ENCODE data around the gene NTHL1. TPM values are rescaled to one million over a fixed set of nuclear protein-coding genes. Genes with fewer than 3 reads are reported as not detected.

Gene NTHL1
- total RNA-seq, 1 donor from 2014 or later: 28.5 TPM

DNA sequence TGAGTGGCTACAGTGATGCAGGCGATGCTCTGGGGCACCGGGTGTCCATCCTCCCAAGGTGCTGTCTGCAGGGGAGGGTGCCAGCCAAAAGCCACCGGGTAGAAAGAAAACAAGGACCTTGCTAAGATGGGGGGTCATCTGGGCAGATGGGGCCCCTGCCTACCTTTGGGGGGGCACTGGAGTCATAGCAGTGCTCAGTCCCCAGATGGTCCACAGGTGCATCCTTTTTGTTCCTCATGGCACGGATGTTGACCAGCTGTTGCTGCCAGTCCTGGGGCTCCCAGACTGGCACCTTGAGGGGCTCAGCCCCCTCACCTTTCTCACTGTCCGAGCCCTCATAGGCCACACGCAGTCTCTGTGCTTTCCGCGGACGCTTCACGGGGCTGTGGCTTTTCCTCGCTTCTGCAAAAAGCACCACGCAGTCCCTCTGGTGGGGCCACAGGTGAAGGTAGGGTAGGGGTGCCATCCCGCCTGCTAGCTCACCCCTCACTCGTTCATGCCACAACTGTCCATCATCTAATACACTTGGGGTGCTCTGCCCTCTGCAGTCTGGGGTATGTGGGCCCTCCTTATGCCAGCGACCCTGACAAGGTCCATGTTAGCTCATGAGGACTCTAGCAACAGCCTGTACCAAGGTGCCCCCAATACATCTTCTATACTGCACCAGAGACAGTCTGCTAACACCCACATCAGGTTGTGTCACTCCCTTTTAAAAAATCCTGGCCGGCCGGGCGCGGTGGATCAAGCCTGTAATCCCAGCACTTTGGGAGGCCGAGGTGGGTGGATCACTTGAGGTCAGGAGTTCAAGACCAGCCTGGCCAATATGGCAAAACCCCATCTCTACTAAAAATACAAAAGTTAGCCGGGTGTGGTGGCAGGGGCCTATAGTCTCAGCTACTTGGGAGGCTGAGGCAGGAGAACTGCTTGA is 1.4 kb downstream of the NTHL1 start:
- peaks cover 60% of the 10 kb centered on the region for H3K4me1 ChIP-seq
- H3K27me3 ChIP-seq: no peaks in the 10 kb centered on the region
- DNase-seq (ENCODE audit: extremely low spot score in 2 of 2): no peak
- intact Hi-C loops (cut with DNase I): loop anchor here (10.0 kb wide), 1 partner anchor 891 kb away; the partner anchor contains the start of gene CACNA1H
- no peaks in the 10 kb centered on the region for H3K9me3 ChIP-seq
- H3K36me3 ChIP-seq: peaks cover 0 to 17% of the 10 kb centered on the region in 2 donors
- peak overlapping the region; percentile 80 for H3K27ac ChIP-seq
- TF ChIP-seq POLR2AphosphoS5 (IDR thresholded peaks at IDR 0.05; ENCODE audit: insufficient read depth in 1 of 2, low read depth in 1 of 2) (no peak), POLR2A (IDR thresholded peaks at IDR 0.05) (no peak)
- TF ChIP-seq, protein P1, sequence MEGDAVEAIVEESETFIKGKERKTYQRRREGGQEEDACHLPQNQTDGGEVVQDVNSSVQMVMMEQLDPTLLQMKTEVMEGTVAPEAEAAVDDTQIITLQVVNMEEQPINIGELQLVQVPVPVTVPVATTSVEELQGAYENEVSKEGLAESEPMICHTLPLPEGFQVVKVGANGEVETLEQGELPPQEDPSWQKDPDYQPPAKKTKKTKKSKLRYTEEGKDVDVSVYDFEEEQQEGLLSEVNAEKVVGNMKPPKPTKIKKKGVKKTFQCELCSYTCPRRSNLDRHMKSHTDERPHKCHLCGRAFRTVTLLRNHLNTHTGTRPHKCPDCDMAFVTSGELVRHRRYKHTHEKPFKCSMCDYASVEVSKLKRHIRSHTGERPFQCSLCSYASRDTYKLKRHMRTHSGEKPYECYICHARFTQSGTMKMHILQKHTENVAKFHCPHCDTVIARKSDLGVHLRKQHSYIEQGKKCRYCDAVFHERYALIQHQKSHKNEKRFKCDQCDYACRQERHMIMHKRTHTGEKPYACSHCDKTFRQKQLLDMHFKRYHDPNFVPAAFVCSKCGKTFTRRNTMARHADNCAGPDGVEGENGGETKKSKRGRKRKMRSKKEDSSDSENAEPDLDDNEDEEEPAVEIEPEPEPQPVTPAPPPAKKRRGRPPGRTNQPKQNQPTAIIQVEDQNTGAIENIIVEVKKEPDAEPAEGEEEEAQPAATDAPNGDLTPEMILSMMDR (IDR thresholded peaks at IDR 0.05): no peak
- peak overlapping the region; percentile 88 to 91 for H3K4me3 ChIP-seq

DNA sequence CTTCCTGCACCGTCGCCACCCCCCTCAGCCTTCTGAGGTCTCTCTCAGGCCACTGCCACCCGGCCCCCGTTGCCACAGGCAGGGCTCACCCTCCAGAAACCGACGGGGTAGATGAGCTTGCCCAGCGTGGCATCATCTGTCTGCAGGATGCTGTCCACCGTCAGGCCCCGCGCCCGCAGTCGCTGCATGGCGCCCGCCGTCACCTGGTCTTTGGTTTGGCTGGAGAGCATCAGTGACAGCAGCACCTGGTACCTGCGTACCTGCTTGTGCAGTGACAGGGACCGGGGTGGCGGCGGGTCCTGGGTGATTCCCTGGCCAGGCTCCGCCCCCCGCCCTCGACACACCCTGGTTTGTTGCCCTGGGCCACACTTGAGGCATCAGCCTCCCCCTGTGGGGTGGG is 3.1 kb downstream of the NTHL1 start:
- Histone ChIP-seq H3K4me3 (no peak overlapping the region), H3K36me3 (peaks cover 0 to 8% of the 10 kb centered on the region in 2 donors), H3K4me1 (peaks cover 72% of the 10 kb centered on the region), H3K9me3 (no peaks in the 10 kb centered on the region), H3K27ac (no peak overlapping the region), H3K27me3 (no peaks in the 10 kb centered on the region)
- intact Hi-C loops (cut with DNase I): loop anchor here (10.0 kb wide), 1 partner anchor 890 kb away; the partner anchor contains the start of gene CACNA1H
- no peak for DNase-seq (ENCODE audit: extremely low spot score in 2 of 2)
- TF ChIP-seq POLR2AphosphoS5 (IDR thresholded peaks at IDR 0.05; ENCODE audit: insufficient read depth in 1 of 2, low read depth in 1 of 2): no peak
- TF ChIP-seq, protein P1 (IDR thresholded peaks at IDR 0.05): no peak

DNA sequence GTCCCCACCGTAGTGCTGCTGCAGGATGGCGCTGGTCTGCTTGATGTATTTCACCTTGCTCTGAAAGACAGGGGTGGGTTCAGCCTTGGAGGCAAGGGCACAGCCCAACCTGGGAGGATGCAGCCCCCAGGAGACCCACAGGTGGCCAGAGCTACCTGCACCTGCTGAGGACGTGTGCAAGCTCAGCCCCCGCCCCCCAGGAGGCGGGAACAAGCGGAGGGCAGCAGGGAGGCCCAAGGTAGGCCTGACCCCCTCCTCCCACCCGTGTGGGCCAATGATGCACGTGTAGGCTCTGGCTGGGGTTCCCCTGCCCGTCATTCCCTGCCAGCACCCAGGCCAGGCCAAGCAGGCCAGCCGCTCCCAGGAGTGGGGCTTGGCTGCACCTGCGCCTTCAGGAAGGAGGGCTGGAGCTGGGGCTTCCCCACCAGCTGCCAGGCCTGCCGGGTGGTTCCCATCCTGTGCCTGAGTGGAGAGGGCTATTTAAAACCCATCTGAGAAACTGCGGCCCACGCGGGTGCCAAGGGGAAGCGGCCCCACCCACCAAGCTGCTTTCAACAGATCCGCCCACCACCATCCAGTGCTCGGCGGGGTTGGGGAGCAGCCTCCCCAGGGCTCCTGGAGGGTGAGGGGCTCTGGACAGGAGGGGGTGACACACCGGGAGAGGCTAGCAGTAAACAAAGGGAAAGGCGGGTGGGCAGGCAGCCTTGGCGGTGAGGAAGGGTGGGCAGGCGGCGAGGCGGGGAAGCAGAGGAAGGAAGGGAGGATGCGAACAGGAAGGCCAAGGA is 3.8 kb downstream of the NTHL1 start:
- no peaks in the 10 kb centered on the region for H3K27me3 ChIP-seq
- H3K4me3 ChIP-seq: no peak overlapping the region
- H3K36me3 ChIP-seq: peaks cover 0 to 8% of the 10 kb centered on the region in 2 donors
- H3K9me3 ChIP-seq: no peaks in the 10 kb centered on the region
- TF ChIP-seq POLR2A (IDR thresholded peaks at IDR 0.05): no peak
- TF ChIP-seq, protein P1 (IDR thresholded peaks at IDR 0.05): no peak
- peaks cover 72% of the 10 kb centered on the region for H3K4me1 ChIP-seq
- peak overlapping the region; percentile 91 for H3K27ac ChIP-seq
- intact Hi-C loops (cut with DNase I): loop anchor here (10.0 kb wide), 1 partner anchor 889 kb away; the partner anchor contains the start of gene CACNA1H
- DNase-seq (ENCODE audit: extremely low spot score in 2 of 2): no peak

DNA sequence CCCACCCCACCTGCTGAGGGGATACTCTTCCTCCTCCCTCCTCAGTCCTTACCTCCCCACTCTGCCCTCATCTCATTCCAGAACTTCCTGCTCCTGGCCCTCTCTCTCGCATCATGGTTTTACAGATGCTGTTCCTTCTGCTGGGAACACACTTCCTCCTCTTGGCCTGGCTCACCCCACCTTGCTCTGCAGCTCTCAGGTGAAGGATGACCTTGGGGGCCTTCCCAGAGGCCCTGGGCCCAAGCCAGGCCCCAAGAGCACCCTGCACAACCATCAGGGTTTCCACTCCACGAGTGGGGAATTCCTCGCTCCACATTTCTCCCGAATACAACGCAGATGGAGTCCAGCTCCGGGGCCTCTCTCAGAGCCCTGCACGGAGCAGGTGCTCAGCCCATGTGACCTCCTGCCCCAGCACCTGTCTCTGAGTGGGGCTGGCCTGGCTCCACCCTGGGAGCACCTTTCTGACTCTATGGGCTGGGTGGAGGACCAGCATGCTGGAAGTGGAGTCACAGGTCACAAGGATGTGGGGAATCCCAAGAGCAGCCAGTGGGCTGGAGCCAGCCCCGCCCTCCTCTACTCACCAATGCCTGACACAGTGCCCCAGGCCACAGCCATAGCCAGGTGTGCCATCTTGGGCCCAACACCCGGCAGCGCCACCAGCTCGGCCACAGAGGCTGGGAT is 4.5 kb downstream of the NTHL1 start:
- Histone ChIP-seq H3K27ac (peak overlapping the region; percentile 91), H3K4me3 (no peak overlapping the region), H3K4me1 (peaks cover 73% of the 10 kb centered on the region), H3K36me3 (peaks cover 0 to 8% of the 10 kb centered on the region in 2 donors), H3K9me3 (no peaks in the 10 kb centered on the region), H3K27me3 (no peaks in the 10 kb centered on the region)
- intact Hi-C loops (cut with DNase I): loop anchor here (10.0 kb wide), 1 partner anchor 888 kb away; the partner anchor contains the start of gene CACNA1H
- DNase-seq (ENCODE audit: extremely low spot score in 2 of 2): no peak
- no peak for TF ChIP-seq POLR2AphosphoS5 (IDR thresholded peaks at IDR 0.05; ENCODE audit: insufficient read depth in 1 of 2, low read depth in 1 of 2)
- no peak for TF ChIP-seq POLR2A (IDR thresholded peaks at IDR 0.05)
- TF ChIP-seq, protein P1 (IDR thresholded peaks at IDR 0.05): no peak

All from vagina (tissue), 2 donors.